ENCODE data around the gene FMO2. TPM values are rescaled to one million over a fixed set of nuclear protein-coding genes. Genes with fewer than 3 reads are reported as not detected.

The FMO2 gene
- polyA plus RNA-seq, 1 donor (not counting 4 experiments of a cell fraction or from before 2014, with no cell fraction given) = 0.05 TPM

DNA sequence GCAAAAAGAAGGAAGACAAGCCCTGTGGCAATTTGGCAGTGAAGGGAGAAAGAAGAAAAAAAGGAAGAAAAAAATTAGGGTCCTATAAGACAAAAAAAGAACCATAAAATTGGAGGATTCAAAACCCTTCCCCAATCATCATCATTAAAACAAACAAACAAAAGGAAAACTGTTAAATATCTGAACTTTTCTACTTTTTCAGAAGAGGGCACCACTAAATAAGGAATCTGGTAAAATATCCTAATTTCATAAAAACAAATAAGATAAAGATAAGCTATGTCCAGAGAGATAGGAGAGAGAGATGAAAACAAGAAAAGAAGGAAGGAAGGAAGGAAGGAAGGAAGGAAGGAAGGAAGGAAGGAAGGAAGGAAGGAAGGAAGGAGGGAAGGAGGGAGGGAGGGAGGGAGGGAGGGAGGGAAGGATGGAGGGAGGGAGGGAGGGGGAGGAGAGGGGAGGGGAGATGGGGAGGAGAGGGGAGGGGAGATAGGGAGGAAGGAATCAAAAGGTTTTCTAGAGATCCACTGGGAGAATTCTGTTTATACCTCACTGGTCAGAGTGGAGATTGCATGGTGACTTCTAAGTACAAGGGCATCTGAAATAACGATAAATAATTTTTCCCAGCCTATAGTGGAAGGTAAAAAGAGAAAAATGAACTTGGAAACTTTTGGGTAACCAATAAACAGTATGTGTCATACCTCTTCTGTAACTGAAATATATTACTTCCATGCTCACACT is 10.4 kb upstream of the FMO2 start:
- H3K4me3 ChIP-seq (ENCODE audit: control insufficient read depth in 2 of 3, extremely low read depth in 1 of 3, insufficient read depth in 2 of 3, low read depth in 1 of 3, low read length in 3 of 3) = no peak overlapping the region
- no peak for FAIRE-seq
- H3K36me3 ChIP-seq (ENCODE audit: control insufficient read depth in 2 of 2, extremely low read depth in 1 of 2, insufficient read depth in 2 of 2, low read length in 2 of 2) = no peaks in the 10 kb centered on the region
- no peak overlapping the region for H2AFZ ChIP-seq (ENCODE audit: control insufficient read depth, low read length)
- no peak overlapping the region for H3K4me2 ChIP-seq (ENCODE audit: control insufficient read depth, extremely low read depth, insufficient read depth, low read depth, low read length)
- H3K4me1 ChIP-seq (ENCODE audit: control insufficient read depth, extremely low read depth, insufficient read depth, low read length) = no peaks in the 10 kb centered on the region
- H3K79me2 ChIP-seq (ENCODE audit: control insufficient read depth, insufficient read depth, low read length) = no peaks in the 10 kb centered on the region
- TF ChIP-seq, protein P1, sequence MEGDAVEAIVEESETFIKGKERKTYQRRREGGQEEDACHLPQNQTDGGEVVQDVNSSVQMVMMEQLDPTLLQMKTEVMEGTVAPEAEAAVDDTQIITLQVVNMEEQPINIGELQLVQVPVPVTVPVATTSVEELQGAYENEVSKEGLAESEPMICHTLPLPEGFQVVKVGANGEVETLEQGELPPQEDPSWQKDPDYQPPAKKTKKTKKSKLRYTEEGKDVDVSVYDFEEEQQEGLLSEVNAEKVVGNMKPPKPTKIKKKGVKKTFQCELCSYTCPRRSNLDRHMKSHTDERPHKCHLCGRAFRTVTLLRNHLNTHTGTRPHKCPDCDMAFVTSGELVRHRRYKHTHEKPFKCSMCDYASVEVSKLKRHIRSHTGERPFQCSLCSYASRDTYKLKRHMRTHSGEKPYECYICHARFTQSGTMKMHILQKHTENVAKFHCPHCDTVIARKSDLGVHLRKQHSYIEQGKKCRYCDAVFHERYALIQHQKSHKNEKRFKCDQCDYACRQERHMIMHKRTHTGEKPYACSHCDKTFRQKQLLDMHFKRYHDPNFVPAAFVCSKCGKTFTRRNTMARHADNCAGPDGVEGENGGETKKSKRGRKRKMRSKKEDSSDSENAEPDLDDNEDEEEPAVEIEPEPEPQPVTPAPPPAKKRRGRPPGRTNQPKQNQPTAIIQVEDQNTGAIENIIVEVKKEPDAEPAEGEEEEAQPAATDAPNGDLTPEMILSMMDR (optimal IDR thresholded peaks at IDR 0.05 in 1 of 3, IDR thresholded peaks at IDR 0.05 in 1 of 3, conservative IDR thresholded peaks at IDR 0.05 in 1 of 3; ENCODE audit: extremely low read depth in 1 of 3, insufficient read depth in 2 of 3, low read length in 3 of 3) = no peak
- TF ChIP-seq EZH2 (IDR thresholded peaks at IDR 0.05; ENCODE audit: low read length) = no peak
- H3K9ac ChIP-seq (ENCODE audit: control insufficient read depth, extremely low read depth, insufficient read depth, low read length) = no peak overlapping the region
- no peaks in the 10 kb centered on the region for H3K9me1 ChIP-seq (ENCODE audit: control insufficient read depth, extremely low read depth, insufficient read depth, low read length)
- H3K9me3 ChIP-seq (ENCODE audit: control insufficient read depth, low read depth, low read length) = no peaks in the 10 kb centered on the region
- dilution Hi-C loops (cut with MboI; ENCODE audit: extremely low pct_ligation_motif_present, low sequenced_read_pairs) = no loop called here
- H3K27ac ChIP-seq (ENCODE audit: control insufficient read depth, insufficient read depth, low read length) = no peak overlapping the region
- no peak for DNase-seq (ENCODE audit: low read depth, low spot score)
- H4K20me1 ChIP-seq (ENCODE audit: control insufficient read depth, extremely low read depth, insufficient read depth, low read length) = no peaks in the 10 kb centered on the region
- H3K27me3 ChIP-seq (ENCODE audit: control insufficient read depth, extremely low read depth, insufficient read depth, low read length) = no peaks in the 10 kb centered on the region

DNA sequence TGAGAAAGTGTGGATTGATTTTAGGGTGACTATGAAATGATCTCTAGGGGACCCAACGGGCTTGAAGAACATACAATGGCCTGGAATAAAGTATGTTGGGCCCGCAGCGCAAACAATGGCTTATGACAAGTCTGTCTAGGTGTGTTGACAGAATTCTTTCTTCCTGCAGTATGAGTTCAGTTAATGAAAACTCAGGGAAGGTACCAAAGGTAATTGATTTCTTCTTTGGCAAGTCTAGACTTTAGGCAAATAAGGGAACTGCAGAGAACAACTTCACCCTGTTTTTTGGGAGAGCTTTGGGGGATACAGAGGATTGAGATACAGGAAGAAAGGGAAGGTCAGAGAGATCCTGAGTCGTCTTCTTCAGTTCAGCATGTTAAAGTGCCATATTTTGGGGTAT is 7.8 kb upstream of the FMO2 start:
- H2AFZ ChIP-seq (ENCODE audit: control insufficient read depth, low read length) = no peak overlapping the region
- DNase-seq (ENCODE audit: low read depth, low spot score) (no peak), FAIRE-seq (no peak)
- dilution Hi-C loops (cut with MboI; ENCODE audit: extremely low pct_ligation_motif_present, low sequenced_read_pairs) = no loop called here
- H3K9me1 ChIP-seq (ENCODE audit: control insufficient read depth, extremely low read depth, insufficient read depth, low read length) = no peaks in the 10 kb centered on the region
- no peaks in the 10 kb centered on the region for H3K4me1 ChIP-seq (ENCODE audit: control insufficient read depth, extremely low read depth, insufficient read depth, low read length)
- no peaks in the 10 kb centered on the region for H3K79me2 ChIP-seq (ENCODE audit: control insufficient read depth, insufficient read depth, low read length)
- TF ChIP-seq, protein P1 (optimal IDR thresholded peaks at IDR 0.05 in 1 of 3, IDR thresholded peaks at IDR 0.05 in 1 of 3, conservative IDR thresholded peaks at IDR 0.05 in 1 of 3; ENCODE audit: extremely low read depth in 1 of 3, insufficient read depth in 2 of 3, low read length in 3 of 3) = no peak
- TF ChIP-seq EZH2 (IDR thresholded peaks at IDR 0.05; ENCODE audit: low read length) = no peak
- no peak overlapping the region for H3K4me2 ChIP-seq (ENCODE audit: control insufficient read depth, extremely low read depth, insufficient read depth, low read depth, low read length)
- H3K9me3 ChIP-seq (ENCODE audit: control insufficient read depth, low read depth, low read length) = no peaks in the 10 kb centered on the region
- H3K27me3 ChIP-seq (ENCODE audit: control insufficient read depth, extremely low read depth, insufficient read depth, low read length) = no peaks in the 10 kb centered on the region
- H3K4me3 ChIP-seq (ENCODE audit: control insufficient read depth in 2 of 3, extremely low read depth in 1 of 3, insufficient read depth in 2 of 3, low read depth in 1 of 3, low read length in 3 of 3) = no peak overlapping the region
- H3K9ac ChIP-seq (ENCODE audit: control insufficient read depth, extremely low read depth, insufficient read depth, low read length) = no peak overlapping the region
- no peak overlapping the region for H3K27ac ChIP-seq (ENCODE audit: control insufficient read depth, insufficient read depth, low read length)
- no peaks in the 10 kb centered on the region for H3K36me3 ChIP-seq (ENCODE audit: control insufficient read depth in 2 of 2, extremely low read depth in 1 of 2, insufficient read depth in 2 of 2, low read length in 2 of 2)
- H4K20me1 ChIP-seq (ENCODE audit: control insufficient read depth, extremely low read depth, insufficient read depth, low read length) = no peaks in the 10 kb centered on the region
